Measurements from ENCODE around the gene ABCA8.
A peak's percentile ranks its signal among the peaks of the same experiment; 100 is the strongest.
"Not testable (repeated sequence)": the region's sequence is repeated elsewhere in the genome, so short reads cannot be mapped to it uniquely, and the experiment has no call there.

Gene ABCA8

GRCh38 chr17:68955181-68955841, at the start of gene ABCA8:
Gene ABCA8, minus strand, starts transcription at chr17:68955392. Its CDS starts 13,358 bp downstream, at chr17:68942034.
- Histone ChIP-seq H3K27me3 (ENCODE audit: low read depth, low read length) (no peaks in the 10 kb centered on the region), H3K27ac (ENCODE audit: low read length) (peak within 1 kb of the TSS; percentile 53), H3K4me1 (ENCODE audit: control insufficient read depth in 1 of 2, insufficient read depth in 2 of 2, low read length in 2 of 2) (no peaks in the 10 kb centered on the region)

GRCh38 chr17:69004759-69005158, 49.6 kb upstream of the ABCA8 start:
- not testable (repeated sequence) for H3K27ac ChIP-seq (ENCODE audit: low read length); H3K27me3 ChIP-seq (ENCODE audit: low read depth, low read length); H3K9me3 ChIP-seq (ENCODE audit: control insufficient read depth in 1 of 2, low read length in 2 of 2); H3K36me3 ChIP-seq (ENCODE audit: control insufficient read depth in 1 of 2, insufficient read depth in 2 of 2, low read length in 2 of 2); H3K4me3 ChIP-seq (ENCODE audit: low read depth in 1 of 2, low read length in 2 of 2); H3K4me1 ChIP-seq (ENCODE audit: control insufficient read depth in 1 of 2, insufficient read depth in 2 of 2, low read length in 2 of 2)

More at GRCh38 chr17:68955181-68955841, at the start of gene ABCA8:
- Histone ChIP-seq H3K9me3 (ENCODE audit: control insufficient read depth in 1 of 2, low read length in 2 of 2) (no peaks in the 10 kb centered on the region), H3K36me3 (ENCODE audit: control insufficient read depth in 1 of 2, insufficient read depth in 2 of 2, low read length in 2 of 2) (no peaks in the 10 kb centered on the region), H3K4me3 (ENCODE audit: low read depth in 1 of 2, low read length in 2 of 2) (peak within 1 kb of the TSS; percentile 24 to 55)

- H3K4me3 ChIP-seq (ENCODE audit: low read depth in 1 of 2, low read length in 2 of 2); H3K27ac ChIP-seq (ENCODE audit: low read length); H3K36me3 ChIP-seq (ENCODE audit: control insufficient read depth in 1 of 2, insufficient read depth in 2 of 2, low read length in 2 of 2); H3K27me3 ChIP-seq (ENCODE audit: low read depth, low read length); H3K4me1 ChIP-seq (ENCODE audit: control insufficient read depth in 1 of 2, insufficient read depth in 2 of 2, low read length in 2 of 2); H3K9me3 ChIP-seq (ENCODE audit: control insufficient read depth in 1 of 2, low read length in 2 of 2): not testable (repeated sequence)
Observed at GRCh38 chr17:68999743-69000142, 44.6 kb upstream of the ABCA8 start.

GRCh38 chr17:68993112-68993511, 37.9 kb upstream of the ABCA8 start:
- Histone ChIP-seq H3K27me3 (ENCODE audit: low read depth, low read length) (no peaks in the 10 kb centered on the region), H3K27ac (ENCODE audit: low read length) (no peak overlapping the region), H3K36me3 (ENCODE audit: control insufficient read depth in 1 of 2, insufficient read depth in 2 of 2, low read length in 2 of 2) (peaks cover 0 to 4% of the 10 kb centered on the region in 2 donors), H3K9me3 (ENCODE audit: control insufficient read depth in 1 of 2, low read length in 2 of 2) (no peaks in the 10 kb centered on the region), H3K4me1 (ENCODE audit: control insufficient read depth in 1 of 2, insufficient read depth in 2 of 2, low read length in 2 of 2) (no peaks in the 10 kb centered on the region), H3K4me3 (ENCODE audit: low read depth in 1 of 2, low read length in 2 of 2) (no peak overlapping the region)

GRCh38 chr17:68987966-68988365, 32.8 kb upstream of the ABCA8 start:
- Histone ChIP-seq H3K36me3 (ENCODE audit: control insufficient read depth in 1 of 2, insufficient read depth in 2 of 2, low read length in 2 of 2) (peaks cover 0 to 4% of the 10 kb centered on the region in 2 donors), H3K4me3 (ENCODE audit: low read depth in 1 of 2, low read length in 2 of 2) (no peak overlapping the region), H3K4me1 (ENCODE audit: control insufficient read depth in 1 of 2, insufficient read depth in 2 of 2, low read length in 2 of 2) (no peaks in the 10 kb centered on the region), H3K9me3 (ENCODE audit: control insufficient read depth in 1 of 2, low read length in 2 of 2) (no peaks in the 10 kb centered on the region), H3K27me3 (ENCODE audit: low read depth, low read length) (no peaks in the 10 kb centered on the region), H3K27ac (ENCODE audit: low read length) (no peak overlapping the region)

- no peak overlapping the region for H3K27ac ChIP-seq (ENCODE audit: low read length)
- H3K9me3 ChIP-seq (ENCODE audit: control insufficient read depth in 1 of 2, low read length in 2 of 2), result no peaks in the 10 kb centered on the region
- H3K4me1 ChIP-seq (ENCODE audit: control insufficient read depth in 1 of 2, insufficient read depth in 2 of 2, low read length in 2 of 2), result peaks cover 0 to 4% of the 10 kb centered on the region in 2 donors
- H3K27me3 ChIP-seq (ENCODE audit: low read depth, low read length), result no peaks in the 10 kb centered on the region
- peaks cover 3 to 4% of the 10 kb centered on the region in 2 donors for H3K36me3 ChIP-seq (ENCODE audit: control insufficient read depth in 1 of 2, insufficient read depth in 2 of 2, low read length in 2 of 2)
- H3K4me3 ChIP-seq (ENCODE audit: low read depth in 1 of 2, low read length in 2 of 2), result peak overlapping the region in 1 of 2 donors; percentile 28
Observed at GRCh38 chr17:68981288-68981687, 26.1 kb upstream of the ABCA8 start.

GRCh38 chr17:68973098-68973846, 18.1 kb upstream of the ABCA8 start:
- H3K4me1 ChIP-seq (ENCODE audit: control insufficient read depth in 1 of 2, insufficient read depth in 2 of 2, low read length in 2 of 2), result no peaks in the 10 kb centered on the region
- no peaks in the 10 kb centered on the region for H3K9me3 ChIP-seq (ENCODE audit: control insufficient read depth in 1 of 2, low read length in 2 of 2)
- no peaks in the 10 kb centered on the region for H3K27me3 ChIP-seq (ENCODE audit: low read depth, low read length)
- H3K4me3 ChIP-seq (ENCODE audit: low read depth in 1 of 2, low read length in 2 of 2), result no peak overlapping the region
- H3K36me3 ChIP-seq (ENCODE audit: control insufficient read depth in 1 of 2, insufficient read depth in 2 of 2, low read length in 2 of 2), result peaks cover 3 to 5% of the 10 kb centered on the region in 2 donors
- H3K27ac ChIP-seq (ENCODE audit: low read length), result no peak overlapping the region

GRCh38 chr17:68972119-68972704, 17.0 kb upstream of the ABCA8 start:
- H3K27me3 ChIP-seq (ENCODE audit: low read depth, low read length), result no peaks in the 10 kb centered on the region

GRCh38 chr17:68969101-68969500, 13.9 kb upstream of the ABCA8 start:
- H3K27ac ChIP-seq (ENCODE audit: low read length), result no peak overlapping the region

More at GRCh38 chr17:68972119-68972704, 17.0 kb upstream of the ABCA8 start:
- peaks cover 0 to 5% of the 10 kb centered on the region in 2 donors for H3K36me3 ChIP-seq (ENCODE audit: control insufficient read depth in 1 of 2, insufficient read depth in 2 of 2, low read length in 2 of 2)
- no peak overlapping the region for H3K27ac ChIP-seq (ENCODE audit: low read length)
- no peaks in the 10 kb centered on the region for H3K4me1 ChIP-seq (ENCODE audit: control insufficient read depth in 1 of 2, insufficient read depth in 2 of 2, low read length in 2 of 2)
- H3K9me3 ChIP-seq (ENCODE audit: control insufficient read depth in 1 of 2, low read length in 2 of 2), result no peaks in the 10 kb centered on the region
- H3K4me3 ChIP-seq (ENCODE audit: low read depth in 1 of 2, low read length in 2 of 2), result no peak overlapping the region

GRCh38 chr17:68963958-68964357, 8.8 kb upstream of the ABCA8 start:
- no peaks in the 10 kb centered on the region for H3K4me1 ChIP-seq (ENCODE audit: control insufficient read depth in 1 of 2, insufficient read depth in 2 of 2, low read length in 2 of 2)
- H3K9me3 ChIP-seq (ENCODE audit: control insufficient read depth in 1 of 2, low read length in 2 of 2), result no peaks in the 10 kb centered on the region
- no peak overlapping the region for H3K27ac ChIP-seq (ENCODE audit: low read length)
- H3K36me3 ChIP-seq (ENCODE audit: control insufficient read depth in 1 of 2, insufficient read depth in 2 of 2, low read length in 2 of 2), result no peaks in the 10 kb centered on the region
- H3K4me3 ChIP-seq (ENCODE audit: low read depth in 1 of 2, low read length in 2 of 2), result no peak overlapping the region
- no peaks in the 10 kb centered on the region for H3K27me3 ChIP-seq (ENCODE audit: low read depth, low read length)

More at GRCh38 chr17:68969101-68969500, 13.9 kb upstream of the ABCA8 start:
- H3K9me3 ChIP-seq (ENCODE audit: control insufficient read depth in 1 of 2, low read length in 2 of 2), result no peaks in the 10 kb centered on the region
- no peak overlapping the region for H3K4me3 ChIP-seq (ENCODE audit: low read depth in 1 of 2, low read length in 2 of 2)
- H3K27me3 ChIP-seq (ENCODE audit: low read depth, low read length), result no peaks in the 10 kb centered on the region
- H3K36me3 ChIP-seq (ENCODE audit: control insufficient read depth in 1 of 2, insufficient read depth in 2 of 2, low read length in 2 of 2), result no peaks in the 10 kb centered on the region
- no peaks in the 10 kb centered on the region for H3K4me1 ChIP-seq (ENCODE audit: control insufficient read depth in 1 of 2, insufficient read depth in 2 of 2, low read length in 2 of 2)

- Histone ChIP-seq H3K4me1 (ENCODE audit: control insufficient read depth in 1 of 2, insufficient read depth in 2 of 2, low read length in 2 of 2) (no peaks in the 10 kb centered on the region), H3K27ac (ENCODE audit: low read length) (no peak overlapping the region), H3K36me3 (ENCODE audit: control insufficient read depth in 1 of 2, insufficient read depth in 2 of 2, low read length in 2 of 2) (no peaks in the 10 kb centered on the region), H3K9me3 (ENCODE audit: control insufficient read depth in 1 of 2, low read length in 2 of 2) (no peaks in the 10 kb centered on the region), H3K4me3 (ENCODE audit: low read depth in 1 of 2, low read length in 2 of 2) (no peak overlapping the region), H3K27me3 (ENCODE audit: low read depth, low read length) (no peaks in the 10 kb centered on the region)
Observed at GRCh38 chr17:68961214-68961882, 6.2 kb upstream of the ABCA8 start.
